HG03432 (cell line): ENCODE measurements around the gene TMEM39B.

Experiments used
- ATAC-seq: cut with Tn5 transposase; IDR thresholded peaks from one replicate; pipeline ENCODE4 v1.9.1; 2021; ENCODE audit warnings: mild to moderate bottlenecking, moderate library complexity; ENCODE audit not compliant: unreplicated experiment

Gene TMEM39B

GRCh38 chr1:32151319-32151787 lies 78.6 kb downstream of the TMEM39B start:
- no peak for ATAC-seq
